D721Med (cell line): Measurements from ENCODE around the gene OR1M1.
"Not testable (repeated sequence)": the region's sequence is repeated elsewhere in the genome, so short reads cannot be mapped to it uniquely, and the experiment has no call there.

Source experiments
- DNase-seq: peaks from one replicate; pipeline ENCODE4 v3.0.0; 2011; ENCODE audit warnings: low spot score; ENCODE audit not compliant: insufficient read length
- FAIRE-seq: peaks from 2 replicates; lab custom pipeline; 2011; peaks lifted over from hg19 to GRCh38; lab: Jason Lieb, UNC
- TF ChIP-seq, protein P1 (sequence below): IDR thresholded peaks from 2 replicates; pipeline ENCODE4 v1.5.1; 2012; ENCODE audit warnings: mild to moderate bottlenecking, control low read depth; ENCODE audit not compliant: insufficient read depth; ENCODE audit errors: missing control alignments

Gene OR1M1

DNA sequence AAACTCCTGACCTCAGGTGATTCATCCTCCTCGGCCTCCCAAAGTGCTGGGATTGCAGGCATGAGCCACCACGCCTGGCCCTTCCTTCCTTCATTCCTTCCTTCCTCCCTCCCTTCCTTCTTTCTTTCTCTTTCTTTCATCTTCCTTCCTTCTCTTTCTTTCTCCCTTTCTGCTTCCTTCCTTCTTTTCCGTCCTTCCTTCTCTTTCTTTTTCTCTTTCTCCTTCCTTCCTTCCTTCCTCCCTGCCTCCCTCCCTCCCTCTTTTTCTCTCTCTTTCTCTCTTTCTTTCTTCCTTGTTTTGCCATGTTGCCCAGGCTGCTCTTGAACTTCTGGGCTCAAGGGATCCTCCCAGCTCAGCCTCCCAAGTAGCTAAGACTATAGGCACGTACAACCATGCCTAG is 40.2 kb upstream of the OR1M1 start:
- FAIRE-seq (no peak), DNase-seq (no peak)
- TF ChIP-seq, protein P1, sequence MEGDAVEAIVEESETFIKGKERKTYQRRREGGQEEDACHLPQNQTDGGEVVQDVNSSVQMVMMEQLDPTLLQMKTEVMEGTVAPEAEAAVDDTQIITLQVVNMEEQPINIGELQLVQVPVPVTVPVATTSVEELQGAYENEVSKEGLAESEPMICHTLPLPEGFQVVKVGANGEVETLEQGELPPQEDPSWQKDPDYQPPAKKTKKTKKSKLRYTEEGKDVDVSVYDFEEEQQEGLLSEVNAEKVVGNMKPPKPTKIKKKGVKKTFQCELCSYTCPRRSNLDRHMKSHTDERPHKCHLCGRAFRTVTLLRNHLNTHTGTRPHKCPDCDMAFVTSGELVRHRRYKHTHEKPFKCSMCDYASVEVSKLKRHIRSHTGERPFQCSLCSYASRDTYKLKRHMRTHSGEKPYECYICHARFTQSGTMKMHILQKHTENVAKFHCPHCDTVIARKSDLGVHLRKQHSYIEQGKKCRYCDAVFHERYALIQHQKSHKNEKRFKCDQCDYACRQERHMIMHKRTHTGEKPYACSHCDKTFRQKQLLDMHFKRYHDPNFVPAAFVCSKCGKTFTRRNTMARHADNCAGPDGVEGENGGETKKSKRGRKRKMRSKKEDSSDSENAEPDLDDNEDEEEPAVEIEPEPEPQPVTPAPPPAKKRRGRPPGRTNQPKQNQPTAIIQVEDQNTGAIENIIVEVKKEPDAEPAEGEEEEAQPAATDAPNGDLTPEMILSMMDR: no peak

DNA sequence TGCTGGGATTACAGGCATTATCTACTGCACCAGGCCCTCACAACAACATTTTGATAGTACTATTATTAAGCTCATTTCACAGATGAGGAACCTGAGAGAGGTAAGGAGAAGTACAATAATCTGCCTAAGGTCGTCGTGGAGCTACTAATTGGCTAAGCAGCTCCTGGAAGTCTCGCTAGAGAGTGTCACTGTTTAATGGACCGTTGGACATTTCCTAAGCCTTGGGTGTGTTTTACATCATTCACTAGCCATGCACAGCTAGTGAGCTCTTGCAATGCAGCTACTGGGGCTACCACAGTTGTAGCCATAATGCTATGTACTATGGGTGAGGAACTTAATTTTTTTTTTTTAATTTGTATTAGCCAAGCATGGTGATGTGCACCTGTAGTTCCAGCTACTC is 34.0 kb upstream of the OR1M1 start:
- DNase-seq (no peak), FAIRE-seq (no peak)
- TF ChIP-seq, protein P1: no peak

DNA sequence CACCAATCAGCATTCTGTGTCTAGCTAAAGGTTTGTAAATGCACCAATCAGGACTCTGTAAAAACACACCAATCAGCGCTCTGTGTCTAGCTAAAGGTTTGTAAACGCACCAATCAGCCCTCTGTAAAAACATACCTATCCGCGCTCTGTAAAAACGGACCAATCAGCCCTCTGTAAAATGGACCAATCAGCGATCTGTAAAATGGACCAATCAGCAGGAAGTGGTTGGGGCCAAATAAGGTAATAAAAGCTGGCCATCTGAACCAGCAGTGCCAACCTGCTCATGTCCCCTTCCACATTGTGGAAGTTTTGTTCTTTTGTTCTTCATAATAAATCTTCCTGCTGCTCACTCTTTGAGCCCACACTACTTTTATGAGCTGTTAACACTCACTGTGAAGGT is 33.2 kb upstream of the OR1M1 start:
- not testable (repeated sequence) for DNase-seq, FAIRE-seq

DNA sequence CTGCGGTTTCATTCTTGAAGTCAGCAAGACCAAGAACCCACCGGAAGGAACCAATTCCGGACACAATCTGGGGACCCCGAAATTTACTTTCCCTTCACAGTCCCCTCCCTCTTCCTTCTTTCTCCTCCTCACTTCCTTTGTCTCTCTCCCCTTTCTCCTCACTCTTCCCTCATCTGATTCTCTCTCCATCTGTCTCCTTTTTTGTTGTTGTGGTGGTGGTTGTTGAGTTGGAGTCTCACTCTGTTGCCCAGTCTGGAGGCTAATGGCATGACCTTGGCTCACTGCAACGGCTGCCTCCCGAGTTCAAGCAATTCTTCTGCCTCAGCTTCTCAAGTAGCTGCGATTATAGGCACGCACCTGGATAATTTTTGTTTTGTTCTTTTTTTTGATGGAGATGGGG is 32.7 kb upstream of the OR1M1 start:
- TF ChIP-seq, protein P1: no peak
- DNase-seq (no peak), FAIRE-seq (no peak)

DNA sequence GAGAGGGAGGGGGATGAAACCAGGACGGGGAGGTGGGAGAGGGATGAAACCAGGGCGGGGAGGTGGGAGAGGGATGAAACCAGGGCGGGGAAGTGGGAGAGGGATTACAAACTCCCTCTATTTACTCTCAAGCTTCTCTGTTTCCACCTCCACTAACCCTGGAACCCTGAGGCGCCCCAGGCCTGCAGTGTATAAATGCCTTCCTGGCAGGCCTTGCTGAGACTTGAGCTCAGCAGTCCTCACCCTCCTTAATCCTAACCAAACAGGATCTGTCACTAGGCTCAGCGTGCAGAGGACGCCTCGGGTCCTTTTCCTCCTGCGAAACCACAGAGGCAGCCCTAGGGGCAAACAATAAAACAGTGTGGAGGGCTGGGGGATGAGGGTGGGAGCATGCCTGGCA is 32.1 kb upstream of the OR1M1 start:
- DNase-seq: no peak
- TF ChIP-seq, protein P1: no peak
- FAIRE-seq: no peak

DNA sequence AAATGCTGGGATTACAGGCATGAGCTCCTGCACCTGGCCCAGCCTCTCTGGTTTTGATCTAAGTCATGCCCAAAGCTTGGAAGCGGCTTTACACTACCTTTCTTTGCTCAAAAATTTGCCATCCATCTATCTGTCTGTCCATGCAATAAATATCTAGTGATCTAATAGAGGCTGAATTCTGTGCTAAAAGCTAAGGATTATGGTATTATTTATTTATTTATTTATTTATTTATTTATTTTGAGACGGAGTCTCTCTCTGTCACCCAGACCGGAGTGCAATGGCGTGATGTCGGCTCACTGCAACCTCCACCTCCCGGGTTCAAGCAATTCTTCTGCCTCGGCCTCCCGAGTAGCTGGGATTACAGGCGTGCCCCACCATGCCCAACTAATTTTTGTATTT is 30.7 kb upstream of the OR1M1 start:
- not testable (repeated sequence) for FAIRE-seq

DNA sequence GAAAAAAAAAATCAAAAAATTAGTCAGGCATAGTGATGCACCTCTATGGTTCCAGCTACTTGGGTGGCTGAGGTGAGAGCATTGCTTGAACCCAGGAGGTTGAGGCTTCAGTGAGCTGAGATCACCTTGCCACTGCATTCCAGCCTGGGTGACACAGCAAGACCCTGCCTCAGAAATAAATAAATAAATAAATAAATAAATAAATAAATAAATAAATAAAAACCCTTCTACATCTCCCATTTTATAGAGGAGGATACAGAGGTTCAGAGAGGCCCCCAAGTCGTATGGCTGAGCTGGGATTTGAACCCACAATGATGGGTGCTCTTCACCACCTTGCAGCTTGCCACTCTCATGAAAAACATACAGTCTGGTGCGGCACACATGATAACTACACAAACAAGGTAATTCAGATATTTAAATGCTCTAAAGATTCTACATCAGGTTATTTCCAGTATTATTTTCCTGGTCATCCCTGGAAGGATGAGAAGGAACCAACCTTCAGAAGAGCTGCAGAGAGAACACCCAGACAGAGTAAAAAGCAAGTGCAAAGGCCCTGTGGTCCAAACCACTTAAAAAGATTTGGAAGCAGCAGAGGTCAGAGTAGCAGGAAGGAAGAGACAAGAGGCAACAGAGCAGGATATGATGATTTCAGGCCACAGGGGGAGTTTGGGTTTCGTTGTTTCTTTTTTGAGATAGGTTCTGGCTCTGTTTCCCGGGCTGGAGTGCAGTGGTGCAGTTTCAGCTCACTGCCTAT is 29.2 kb upstream of the OR1M1 start:
- FAIRE-seq (no peak), DNase-seq (no peak)
- TF ChIP-seq, protein P1: no peak

More for the DNA sequence above, 30.7 kb upstream of the OR1M1 start:
- not testable (repeated sequence) for DNase-seq

DNA sequence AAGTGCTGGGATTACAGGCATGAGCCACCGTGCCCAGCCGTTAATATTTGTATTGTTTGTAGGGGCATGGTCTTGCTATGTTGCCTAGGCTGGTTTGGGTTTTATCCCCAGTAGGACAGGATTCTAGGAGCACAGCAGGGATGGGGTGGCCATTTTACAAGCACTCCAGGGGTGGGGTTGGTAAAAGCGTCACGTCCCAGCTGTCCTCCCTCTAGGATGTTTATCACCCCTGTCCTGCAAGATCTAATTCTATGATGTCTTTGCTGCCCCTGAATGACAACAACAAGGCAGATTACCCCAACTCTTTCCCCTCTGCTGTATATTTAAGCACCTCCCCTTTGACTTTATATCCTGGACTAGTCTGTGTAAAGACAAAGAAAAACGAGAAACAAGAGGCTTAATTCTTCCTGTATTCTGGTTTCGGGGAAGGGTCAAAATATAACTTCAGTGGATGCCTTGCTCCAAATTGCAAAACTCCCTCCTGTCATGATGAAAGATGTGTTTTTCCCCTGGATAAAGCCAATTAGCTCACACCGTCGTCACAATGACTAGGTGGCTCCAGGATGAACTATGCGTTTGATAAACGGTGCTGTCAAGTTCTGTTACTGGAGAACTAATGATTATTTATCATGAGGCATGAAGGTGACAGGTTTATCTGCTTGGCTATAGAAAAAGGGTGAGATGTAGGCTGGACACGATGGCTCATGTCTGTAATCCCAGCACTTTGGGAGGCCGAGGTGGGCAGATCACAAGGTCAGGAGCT is 27.8 kb upstream of the OR1M1 start:
- TF ChIP-seq, protein P1: no peak
- FAIRE-seq (no peak), DNase-seq (no peak)
